Measurements from ENCODE around the gene HTT.

DNA sequence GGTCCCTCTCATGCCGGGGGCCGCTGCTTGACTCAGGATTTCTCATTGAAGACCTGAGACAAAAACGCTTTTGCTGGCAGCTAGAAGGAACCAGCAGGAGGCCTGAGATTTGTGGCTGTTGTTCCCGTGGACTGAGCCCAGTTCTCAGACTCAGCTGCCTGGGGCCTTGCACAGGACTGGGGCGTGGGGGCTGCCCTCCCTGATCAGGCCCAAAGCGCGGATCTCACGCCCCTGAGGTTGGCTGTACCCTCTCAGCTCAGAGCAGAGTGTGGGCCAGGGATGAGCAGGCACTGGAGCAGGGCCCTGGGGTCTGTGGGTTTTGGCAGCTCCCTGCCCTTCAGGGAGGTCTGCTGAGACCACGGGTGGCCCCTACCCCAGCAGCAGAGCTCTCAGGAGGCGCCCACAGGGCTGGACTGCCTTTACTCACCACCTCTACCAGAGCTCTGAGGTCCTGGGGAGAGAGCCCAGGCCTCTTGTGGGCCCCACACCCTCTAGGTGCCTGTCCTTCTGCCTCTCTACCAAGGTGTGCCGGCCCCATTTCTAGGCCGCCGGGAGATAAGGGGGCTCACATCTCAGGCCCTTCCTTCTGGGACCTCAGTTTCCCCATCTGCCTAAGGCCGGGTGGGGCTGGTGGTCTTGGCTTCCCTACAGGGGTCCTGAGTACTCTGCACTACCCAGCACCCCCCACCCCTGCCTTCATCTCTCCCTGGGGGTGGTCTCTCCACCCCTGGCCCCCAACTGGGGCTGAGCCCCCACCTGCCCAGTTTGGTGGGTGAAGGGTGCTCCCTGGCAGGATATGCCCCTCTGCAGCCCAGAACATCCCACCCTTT is 180.0 kb downstream of the HTT start:
- TF ChIP-seq, protein P1, sequence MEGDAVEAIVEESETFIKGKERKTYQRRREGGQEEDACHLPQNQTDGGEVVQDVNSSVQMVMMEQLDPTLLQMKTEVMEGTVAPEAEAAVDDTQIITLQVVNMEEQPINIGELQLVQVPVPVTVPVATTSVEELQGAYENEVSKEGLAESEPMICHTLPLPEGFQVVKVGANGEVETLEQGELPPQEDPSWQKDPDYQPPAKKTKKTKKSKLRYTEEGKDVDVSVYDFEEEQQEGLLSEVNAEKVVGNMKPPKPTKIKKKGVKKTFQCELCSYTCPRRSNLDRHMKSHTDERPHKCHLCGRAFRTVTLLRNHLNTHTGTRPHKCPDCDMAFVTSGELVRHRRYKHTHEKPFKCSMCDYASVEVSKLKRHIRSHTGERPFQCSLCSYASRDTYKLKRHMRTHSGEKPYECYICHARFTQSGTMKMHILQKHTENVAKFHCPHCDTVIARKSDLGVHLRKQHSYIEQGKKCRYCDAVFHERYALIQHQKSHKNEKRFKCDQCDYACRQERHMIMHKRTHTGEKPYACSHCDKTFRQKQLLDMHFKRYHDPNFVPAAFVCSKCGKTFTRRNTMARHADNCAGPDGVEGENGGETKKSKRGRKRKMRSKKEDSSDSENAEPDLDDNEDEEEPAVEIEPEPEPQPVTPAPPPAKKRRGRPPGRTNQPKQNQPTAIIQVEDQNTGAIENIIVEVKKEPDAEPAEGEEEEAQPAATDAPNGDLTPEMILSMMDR (IDR thresholded peaks at IDR 0.05): no peak
- no peak for TF ChIP-seq POLR2A (IDR thresholded peaks at IDR 0.05)
